ENCODE data around the gene CADM4. TPM values are rescaled to one million over a fixed set of nuclear protein-coding genes. Genes with fewer than 3 reads are reported as not detected.
A peak's percentile ranks its signal among the peaks of the same experiment; 100 is the strongest.

CADM4 gene
- total and polyA plus RNA-seq, 9 of the 15 experiments (the other 6 are each of a cell fraction or from before 2014, with no cell fraction given), result 0.03 to 4.6 (median 1.3) TPM

DNA sequence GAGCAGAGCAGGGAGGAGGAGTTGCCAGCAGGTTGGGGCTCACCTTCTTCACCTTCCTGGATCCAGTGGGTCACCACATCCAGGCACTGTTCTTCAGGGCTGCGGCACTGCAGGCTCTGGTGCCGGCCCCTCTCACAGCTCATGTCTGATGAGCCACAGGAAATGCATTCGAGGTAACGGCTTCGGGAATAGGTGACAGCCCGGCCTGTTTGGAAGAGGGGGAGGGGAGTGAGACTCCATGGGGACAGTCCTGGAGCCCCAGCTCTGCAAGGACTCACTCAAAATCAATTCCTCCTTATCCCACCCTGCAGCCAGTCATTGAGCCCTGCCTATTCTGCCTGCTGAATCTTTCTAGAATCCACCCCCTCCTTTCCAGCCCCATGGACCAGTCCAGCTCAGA, 16.8 kb upstream of the CADM4 start (continued):
- TF ChIP-seq, protein P1, sequence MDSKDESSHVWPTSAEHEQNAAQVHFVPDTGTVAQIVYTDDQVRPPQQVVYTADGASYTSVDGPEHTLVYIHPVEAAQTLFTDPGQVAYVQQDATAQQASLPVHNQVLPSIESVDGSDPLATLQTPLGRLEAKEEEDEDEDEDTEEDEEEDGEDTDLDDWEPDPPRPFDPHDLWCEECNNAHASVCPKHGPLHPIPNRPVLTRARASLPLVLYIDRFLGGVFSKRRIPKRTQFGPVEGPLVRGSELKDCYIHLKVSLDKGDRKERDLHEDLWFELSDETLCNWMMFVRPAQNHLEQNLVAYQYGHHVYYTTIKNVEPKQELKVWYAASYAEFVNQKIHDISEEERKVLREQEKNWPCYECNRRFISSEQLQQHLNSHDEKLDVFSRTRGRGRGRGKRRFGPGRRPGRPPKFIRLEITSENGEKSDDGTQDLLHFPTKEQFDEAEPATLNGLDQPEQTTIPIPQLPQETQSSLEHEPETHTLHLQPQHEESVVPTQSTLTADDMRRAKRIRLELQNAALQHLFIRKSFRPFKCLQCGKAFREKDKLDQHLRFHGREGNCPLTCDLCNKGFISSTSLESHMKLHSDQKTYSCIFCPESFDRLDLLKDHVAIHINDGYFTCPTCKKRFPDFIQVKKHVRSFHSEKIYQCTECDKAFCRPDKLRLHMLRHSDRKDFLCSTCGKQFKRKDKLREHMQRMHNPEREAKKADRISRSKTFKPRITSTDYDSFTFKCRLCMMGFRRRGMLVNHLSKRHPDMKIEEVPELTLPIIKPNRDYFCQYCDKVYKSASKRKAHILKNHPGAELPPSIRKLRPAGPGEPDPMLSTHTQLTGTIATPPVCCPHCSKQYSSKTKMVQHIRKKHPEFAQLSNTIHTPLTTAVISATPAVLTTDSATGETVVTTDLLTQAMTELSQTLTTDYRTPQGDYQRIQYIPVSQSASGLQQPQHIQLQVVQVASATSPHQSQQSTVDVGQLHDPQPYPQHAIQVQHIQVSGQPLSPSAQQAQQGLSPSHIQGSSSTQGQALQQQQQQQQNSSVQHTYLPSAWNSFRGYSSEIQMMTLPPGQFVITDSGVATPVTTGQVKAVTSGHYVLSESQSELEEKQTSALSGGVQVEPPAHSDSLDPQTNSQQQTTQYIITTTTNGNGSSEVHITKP (IDR thresholded peaks at IDR 0.05; ENCODE audit: partially characterized antibody), result peak; percentile 49
- TF ChIP-seq BCL6 (CRISPR knock-in tag; IDR thresholded peaks at IDR 0.05), result no peak

DNA sequence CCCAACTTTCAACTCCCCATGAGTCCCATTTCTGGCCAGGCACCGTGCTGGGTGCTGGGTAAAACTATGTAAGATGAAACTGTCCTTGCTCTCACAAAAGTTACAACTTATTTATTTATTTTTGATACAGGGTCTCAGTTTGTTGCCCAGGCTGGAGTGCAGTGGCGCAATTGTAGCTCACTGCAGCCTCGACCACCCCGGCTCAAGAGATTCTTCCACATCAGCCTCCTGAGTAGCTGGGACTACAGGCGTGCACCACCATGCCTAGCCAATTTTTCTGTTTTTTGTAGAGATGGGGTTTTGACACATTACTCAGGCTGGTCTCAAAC, 12.9 kb upstream of the CADM4 start:
- H3K9ac ChIP-seq (ENCODE audit: insufficient read depth in 1 of 2, low read depth in 2 of 2, low read length in 2 of 2), result no peak overlapping the region
- ATAC-seq (peak; percentile 44; the same call in 2 of the 3 replicates), FAIRE-seq (no peak), DNase-seq (ENCODE audit: extremely low read depth in 1 of 4, low spot score in 3 of 4) (no peak)
- H3K27me3 ChIP-seq (ENCODE audit: control insufficient read depth in 2 of 2, insufficient read depth in 2 of 2, low read length in 2 of 2), result no peaks in the 10 kb centered on the region
- H3K9me1 ChIP-seq (ENCODE audit: control insufficient read depth, insufficient read depth, low read length), result no peaks in the 10 kb centered on the region
- TF ChIP-seq, protein P2, sequence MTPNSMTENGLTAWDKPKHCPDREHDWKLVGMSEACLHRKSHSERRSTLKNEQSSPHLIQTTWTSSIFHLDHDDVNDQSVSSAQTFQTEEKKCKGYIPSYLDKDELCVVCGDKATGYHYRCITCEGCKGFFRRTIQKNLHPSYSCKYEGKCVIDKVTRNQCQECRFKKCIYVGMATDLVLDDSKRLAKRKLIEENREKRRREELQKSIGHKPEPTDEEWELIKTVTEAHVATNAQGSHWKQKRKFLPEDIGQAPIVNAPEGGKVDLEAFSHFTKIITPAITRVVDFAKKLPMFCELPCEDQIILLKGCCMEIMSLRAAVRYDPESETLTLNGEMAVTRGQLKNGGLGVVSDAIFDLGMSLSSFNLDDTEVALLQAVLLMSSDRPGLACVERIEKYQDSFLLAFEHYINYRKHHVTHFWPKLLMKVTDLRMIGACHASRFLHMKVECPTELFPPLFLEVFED (CRISPR knock-in tag; conservative IDR thresholded peaks at IDR 0.05), result no peak
- TF ChIP-seq ZNF12 (CRISPR knock-in tag; IDR thresholded peaks at IDR 0.05), result no peak
- TF ChIP-seq ASH1L (IDR thresholded peaks at IDR 0.05; ENCODE audit: borderline replicate concordance, low read depth, partially characterized antibody), result no peak
- TF ChIP-seq CEBPB (tag; IDR thresholded peaks at IDR 0.05), result peak; percentile 10; the same call in 1 of the 2 replicates
- TF ChIP-seq NR2C2 (CRISPR knock-in tag; IDR thresholded peaks at IDR 0.05), result no peak
- TF ChIP-seq NR2C2 (tag; IDR thresholded peaks at IDR 0.05), result no peak
- intact Hi-C loops (cut with micrococcal nuclease), result loop anchor here (1.0 to 10.0 kb wide), 3 partner anchors 56 to 208 kb away; partner anchors contain the start of genes IRGQ and ZNF576
- peaks cover 27% of the 10 kb centered on the region; the same call in 2 of the 3 replicates for H3K36me3 ChIP-seq (ENCODE audit: control insufficient read depth, insufficient read depth, low read length)
- no peaks in the 10 kb centered on the region for H3K9me3 ChIP-seq (replicated peaks; ENCODE audit: control insufficient read depth, insufficient read depth, low read depth, low read length)
- no peaks in the 10 kb centered on the region for H4K20me1 ChIP-seq (replicated peaks; ENCODE audit: control insufficient read depth, insufficient read depth, low read length)
- peak overlapping the region; percentile 82; the same call in 1 of the 2 replicates for H3K4me2 ChIP-seq (ENCODE audit: insufficient read depth, low read length)
- BruUV-seq (replicated peaks), result no TSS peak
- in situ Hi-C loops (cut with MboI), result loop anchor here (5.0 kb wide), 2 partner anchors 95 to 205 kb away; no protein-coding TSS in a partner anchor
- peak overlapping the region; percentile 95; the same call in 1 of the 2 replicates for H2AFZ ChIP-seq (ENCODE audit: low read depth, low read length)
- H3K4me1 ChIP-seq (replicated peaks in 1 of 2; ENCODE audit: control insufficient read depth in 2 of 2, insufficient read depth in 2 of 2, low read length in 2 of 2), result peaks cover 0 to 3% of the 10 kb centered on the region in 2 experiments; a peak in 1 of 5 replicates
- no peaks in the 10 kb centered on the region for H3K79me2 ChIP-seq (ENCODE audit: control insufficient read depth, insufficient read depth, low read length)
- WGBS (ENCODE audit: insufficient coverage, low coverage, missing lambda C conversion rate), result 53% methylated on average over 5 of the region's 5 CpGs
- POLR2A ChIA-PET, result interaction anchor here (0.6 to 1.0 kb wide), 4 partner anchors 16 to 936 kb away, joined by 3 to 6 read pairs (median 4); no protein-coding TSS in a partner anchor
- no peak overlapping the region for H3K4me3 ChIP-seq
- CTCF ChIA-PET (ENCODE audit: low intra/inter-chr PET ratio), result interaction anchor here (2.1 to 2.3 kb wide), 3 partner anchors 57 to 205 kb away, joined by 5 to 7 read pairs (median 6); partner anchors contain the start of gene IRGQ
- no peak overlapping the region for H3K27ac ChIP-seq (ENCODE audit: extremely low read depth, low read depth, low read length)
